WTC11 (cell line): ENCODE measurements around the gene ADGRB3. TPM values are rescaled to one million over a fixed set of nuclear protein-coding genes. Genes with fewer than 3 reads are reported as not detected.

Source experiments
- ATAC-seq: fragments of 200-7000 bp; cut with Tn5 transposase; 2 replicates; pipeline ENCODE4 v1.10.0; 2021; ENCODE audit warnings: mild to moderate bottlenecking, moderate library complexity
- CTCF ChIA-PET: fragments of 300-600 bp; sonication (Branson Sonifier 250); formaldehyde crosslinking; loops from one replicate; lab custom pipeline; 2021; ENCODE audit warnings: antibody characterized with exemption; lab: Charles Lee
- POLR2A ChIA-PET: fragments of 350-600 bp; sonication (Branson Sonifier 250); formaldehyde crosslinking; loops from one replicate; lab custom pipeline; 2021; ENCODE audit warnings: antibody characterized with exemption; lab: Charles Lee
- DNase-seq: peaks from one replicate; pipeline ENCODE4 v3.0.0; 2021; ENCODE audit warnings: low spot score
- H3K27ac Mint-ChIP-seq: 2 replicates; pipeline ENCODE4 v1.8.0; 2021; ENCODE audit warnings: mixed read lengths
- H3K27me3 Mint-ChIP-seq: 2 replicates; pipeline ENCODE4 v1.8.0; 2021; ENCODE audit warnings: low read depth, mild to moderate bottlenecking, moderate library complexity, mixed read lengths
- H3K36me3 Mint-ChIP-seq: 2 replicates; pipeline ENCODE4 v1.8.0; 2021; ENCODE audit warnings: mixed read lengths
- H3K4me1 Mint-ChIP-seq: 2 replicates; pipeline ENCODE4 v1.8.0; 2022; ENCODE audit warnings: mixed read lengths
- H3K4me3 Mint-ChIP-seq: 2 replicates; pipeline ENCODE4 v1.8.0; 2021; ENCODE audit warnings: mild to moderate bottlenecking, moderate library complexity, mixed read lengths
- H3K9me3 Mint-ChIP-seq: 2 replicates; pipeline ENCODE4 v1.8.0; 2021; ENCODE audit warnings: mixed read lengths
- ATF1 ChIP-seq: sonication (generic); formaldehyde crosslinking; IDR thresholded peaks from 2 replicates; pipeline ENCODE4 v1.8.1; 2023; ENCODE audit warnings: mild to moderate bottlenecking, moderate library complexity, missing genetic modification reagents
- CREM ChIP-seq: sonication (generic); formaldehyde crosslinking; IDR thresholded peaks from 2 replicates; pipeline ENCODE4 v1.8.1; 2022; ENCODE audit warnings: mild to moderate bottlenecking, missing genetic modification reagents, moderate library complexity
- ELF4 ChIP-seq: sonication (generic); formaldehyde crosslinking; IDR thresholded peaks from 2 replicates; pipeline ENCODE4 v1.8.1; 2022; ENCODE audit warnings: low read depth, mild to moderate bottlenecking, moderate library complexity, missing genetic modification reagents
- EMX1 ChIP-seq: fragments of 250-450 bp; sonication (Bioruptor Pico); IDR thresholded peaks from 2 replicates; pipeline ENCODE4 v1.8.0; 2021; ENCODE audit warnings: mild to moderate bottlenecking
- FOXK1 ChIP-seq: sonication (generic); formaldehyde crosslinking; IDR thresholded peaks from 2 replicates; pipeline ENCODE4 v1.8.0; 2022; ENCODE audit warnings: mild to moderate bottlenecking, moderate library complexity, missing genetic modification reagents
- GTF2I ChIP-seq: fragments of 250-450 bp; sonication (Bioruptor Pico); conservative IDR thresholded peaks from 2 replicates; pipeline ENCODE4 v1.4.0; 2021; ENCODE audit warnings: mild to moderate bottlenecking
- ZMAT4 ChIP-seq: fragments of 250-450 bp; sonication (Bioruptor Pico); IDR thresholded peaks from 2 replicates; pipeline ENCODE4 v1.9.0; 2021; ENCODE audit warnings: mild to moderate bottlenecking
- ZNF219 ChIP-seq: sonication (generic); formaldehyde crosslinking; IDR thresholded peaks from 2 replicates; pipeline ENCODE4 v1.8.0; 2023; ENCODE audit warnings: missing genetic modification reagents, mild to moderate bottlenecking, borderline replicate concordance
- ZNF396 ChIP-seq: fragments of 250-450 bp; sonication (Bioruptor Pico); IDR thresholded peaks from 2 replicates; pipeline ENCODE4 v1.8.0; 2021; ENCODE audit warnings: mild to moderate bottlenecking, moderate library complexity, borderline replicate concordance
- total RNA-seq: library from RNA; stranded (reverse); gene quantifications from 3 replicates; pipeline ENCODE4 v1.2.3, GENCODE V29; 2021
- TF ChIP-seq, protein P1 (sequence below): fragments of 200-600 bp; IDR thresholded peaks from 2 replicates; pipeline ENCODE4 v1.8.0; 2022; ENCODE audit warnings: antibody characterized with exemption
- TF ChIP-seq, protein P2 (sequence below): sonication (generic); formaldehyde crosslinking; IDR thresholded peaks from 2 replicates; pipeline ENCODE4 v1.8.0; 2023; ENCODE audit warnings: missing genetic modification reagents
- TF ChIP-seq, protein P3 (sequence below): fragments of 250-450 bp; sonication (Bioruptor Pico); IDR thresholded peaks from 2 replicates; pipeline ENCODE4 v1.8.0; 2021; ENCODE audit warnings: mild to moderate bottlenecking
- TF ChIP-seq, protein P4 (sequence below): sonication (generic); formaldehyde crosslinking; IDR thresholded peaks from 2 replicates; pipeline ENCODE4 v1.8.1; 2023; ENCODE audit warnings: mild to moderate bottlenecking, missing genetic modification reagents, borderline replicate concordance
- TF ChIP-seq, protein P5 (sequence below): sonication (generic); formaldehyde crosslinking; IDR thresholded peaks from 2 replicates; pipeline ENCODE4 v1.8.0; 2023; ENCODE audit warnings: mild to moderate bottlenecking, missing genetic modification reagents
- TF ChIP-seq, protein P6 (sequence below): sonication (generic); formaldehyde crosslinking; IDR thresholded peaks from 2 replicates; pipeline ENCODE4 v1.8.1; 2023; ENCODE audit warnings: mild to moderate bottlenecking, missing genetic modification reagents

Gene ADGRB3
- total RNA-seq, 1 experiment from 2014 or later = 1.9 TPM

- POLR2A ChIA-PET = no interaction called here
- DNase-seq (no peak), ATAC-seq (no peak)
- Mint-ChIP-seq H3K36me3 (peaks cover 20% of the 10 kb centered on the region), H3K4me1 (no peaks in the 10 kb centered on the region), H3K27ac (no peak overlapping the region), H3K4me3 (no peak overlapping the region), H3K9me3 (peaks cover 45% of the 10 kb centered on the region), H3K27me3 (no peaks in the 10 kb centered on the region)
- TF ChIP-seq, protein P1, sequence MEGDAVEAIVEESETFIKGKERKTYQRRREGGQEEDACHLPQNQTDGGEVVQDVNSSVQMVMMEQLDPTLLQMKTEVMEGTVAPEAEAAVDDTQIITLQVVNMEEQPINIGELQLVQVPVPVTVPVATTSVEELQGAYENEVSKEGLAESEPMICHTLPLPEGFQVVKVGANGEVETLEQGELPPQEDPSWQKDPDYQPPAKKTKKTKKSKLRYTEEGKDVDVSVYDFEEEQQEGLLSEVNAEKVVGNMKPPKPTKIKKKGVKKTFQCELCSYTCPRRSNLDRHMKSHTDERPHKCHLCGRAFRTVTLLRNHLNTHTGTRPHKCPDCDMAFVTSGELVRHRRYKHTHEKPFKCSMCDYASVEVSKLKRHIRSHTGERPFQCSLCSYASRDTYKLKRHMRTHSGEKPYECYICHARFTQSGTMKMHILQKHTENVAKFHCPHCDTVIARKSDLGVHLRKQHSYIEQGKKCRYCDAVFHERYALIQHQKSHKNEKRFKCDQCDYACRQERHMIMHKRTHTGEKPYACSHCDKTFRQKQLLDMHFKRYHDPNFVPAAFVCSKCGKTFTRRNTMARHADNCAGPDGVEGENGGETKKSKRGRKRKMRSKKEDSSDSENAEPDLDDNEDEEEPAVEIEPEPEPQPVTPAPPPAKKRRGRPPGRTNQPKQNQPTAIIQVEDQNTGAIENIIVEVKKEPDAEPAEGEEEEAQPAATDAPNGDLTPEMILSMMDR = no peak
- TF ChIP-seq ZMAT4 (no peak), GTF2I (CRISPR knock-in tag) (no peak), ATF1 (CRISPR knock-in tag) (no peak), CREM (CRISPR knock-in tag) (no peak), EMX1 (CRISPR knock-in tag) (no peak), ZNF219 (CRISPR knock-in tag) (no peak), FOXK1 (CRISPR knock-in tag) (no peak), ZNF396 (CRISPR knock-in tag) (no peak), ELF4 (CRISPR knock-in tag) (no peak)
- TF ChIP-seq, protein P2, sequence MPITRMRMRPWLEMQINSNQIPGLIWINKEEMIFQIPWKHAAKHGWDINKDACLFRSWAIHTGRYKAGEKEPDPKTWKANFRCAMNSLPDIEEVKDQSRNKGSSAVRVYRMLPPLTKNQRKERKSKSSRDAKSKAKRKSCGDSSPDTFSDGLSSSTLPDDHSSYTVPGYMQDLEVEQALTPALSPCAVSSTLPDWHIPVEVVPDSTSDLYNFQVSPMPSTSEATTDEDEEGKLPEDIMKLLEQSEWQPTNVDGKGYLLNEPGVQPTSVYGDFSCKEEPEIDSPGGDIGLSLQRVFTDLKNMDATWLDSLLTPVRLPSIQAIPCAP (CRISPR knock-in tag) = no peak
- TF ChIP-seq, protein P3, sequence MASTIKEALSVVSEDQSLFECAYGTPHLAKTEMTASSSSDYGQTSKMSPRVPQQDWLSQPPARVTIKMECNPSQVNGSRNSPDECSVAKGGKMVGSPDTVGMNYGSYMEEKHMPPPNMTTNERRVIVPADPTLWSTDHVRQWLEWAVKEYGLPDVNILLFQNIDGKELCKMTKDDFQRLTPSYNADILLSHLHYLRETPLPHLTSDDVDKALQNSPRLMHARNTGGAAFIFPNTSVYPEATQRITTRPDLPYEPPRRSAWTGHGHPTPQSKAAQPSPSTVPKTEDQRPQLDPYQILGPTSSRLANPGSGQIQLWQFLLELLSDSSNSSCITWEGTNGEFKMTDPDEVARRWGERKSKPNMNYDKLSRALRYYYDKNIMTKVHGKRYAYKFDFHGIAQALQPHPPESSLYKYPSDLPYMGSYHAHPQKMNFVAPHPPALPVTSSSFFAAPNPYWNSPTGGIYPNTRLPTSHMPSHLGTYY (CRISPR knock-in tag) = no peak
- TF ChIP-seq, protein P4, sequence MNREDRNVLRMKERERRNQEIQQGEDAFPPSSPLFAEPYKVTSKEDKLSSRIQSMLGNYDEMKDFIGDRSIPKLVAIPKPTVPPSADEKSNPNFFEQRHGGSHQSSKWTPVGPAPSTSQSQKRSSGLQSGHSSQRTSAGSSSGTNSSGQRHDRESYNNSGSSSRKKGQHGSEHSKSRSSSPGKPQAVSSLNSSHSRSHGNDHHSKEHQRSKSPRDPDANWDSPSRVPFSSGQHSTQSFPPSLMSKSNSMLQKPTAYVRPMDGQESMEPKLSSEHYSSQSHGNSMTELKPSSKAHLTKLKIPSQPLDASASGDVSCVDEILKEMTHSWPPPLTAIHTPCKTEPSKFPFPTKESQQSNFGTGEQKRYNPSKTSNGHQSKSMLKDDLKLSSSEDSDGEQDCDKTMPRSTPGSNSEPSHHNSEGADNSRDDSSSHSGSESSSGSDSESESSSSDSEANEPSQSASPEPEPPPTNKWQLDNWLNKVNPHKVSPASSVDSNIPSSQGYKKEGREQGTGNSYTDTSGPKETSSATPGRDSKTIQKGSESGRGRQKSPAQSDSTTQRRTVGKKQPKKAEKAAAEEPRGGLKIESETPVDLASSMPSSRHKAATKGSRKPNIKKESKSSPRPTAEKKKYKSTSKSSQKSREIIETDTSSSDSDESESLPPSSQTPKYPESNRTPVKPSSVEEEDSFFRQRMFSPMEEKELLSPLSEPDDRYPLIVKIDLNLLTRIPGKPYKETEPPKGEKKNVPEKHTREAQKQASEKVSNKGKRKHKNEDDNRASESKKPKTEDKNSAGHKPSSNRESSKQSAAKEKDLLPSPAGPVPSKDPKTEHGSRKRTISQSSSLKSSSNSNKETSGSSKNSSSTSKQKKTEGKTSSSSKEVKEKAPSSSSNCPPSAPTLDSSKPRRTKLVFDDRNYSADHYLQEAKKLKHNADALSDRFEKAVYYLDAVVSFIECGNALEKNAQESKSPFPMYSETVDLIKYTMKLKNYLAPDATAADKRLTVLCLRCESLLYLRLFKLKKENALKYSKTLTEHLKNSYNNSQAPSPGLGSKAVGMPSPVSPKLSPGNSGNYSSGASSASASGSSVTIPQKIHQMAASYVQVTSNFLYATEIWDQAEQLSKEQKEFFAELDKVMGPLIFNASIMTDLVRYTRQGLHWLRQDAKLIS = no peak
- TF ChIP-seq, protein P5, sequence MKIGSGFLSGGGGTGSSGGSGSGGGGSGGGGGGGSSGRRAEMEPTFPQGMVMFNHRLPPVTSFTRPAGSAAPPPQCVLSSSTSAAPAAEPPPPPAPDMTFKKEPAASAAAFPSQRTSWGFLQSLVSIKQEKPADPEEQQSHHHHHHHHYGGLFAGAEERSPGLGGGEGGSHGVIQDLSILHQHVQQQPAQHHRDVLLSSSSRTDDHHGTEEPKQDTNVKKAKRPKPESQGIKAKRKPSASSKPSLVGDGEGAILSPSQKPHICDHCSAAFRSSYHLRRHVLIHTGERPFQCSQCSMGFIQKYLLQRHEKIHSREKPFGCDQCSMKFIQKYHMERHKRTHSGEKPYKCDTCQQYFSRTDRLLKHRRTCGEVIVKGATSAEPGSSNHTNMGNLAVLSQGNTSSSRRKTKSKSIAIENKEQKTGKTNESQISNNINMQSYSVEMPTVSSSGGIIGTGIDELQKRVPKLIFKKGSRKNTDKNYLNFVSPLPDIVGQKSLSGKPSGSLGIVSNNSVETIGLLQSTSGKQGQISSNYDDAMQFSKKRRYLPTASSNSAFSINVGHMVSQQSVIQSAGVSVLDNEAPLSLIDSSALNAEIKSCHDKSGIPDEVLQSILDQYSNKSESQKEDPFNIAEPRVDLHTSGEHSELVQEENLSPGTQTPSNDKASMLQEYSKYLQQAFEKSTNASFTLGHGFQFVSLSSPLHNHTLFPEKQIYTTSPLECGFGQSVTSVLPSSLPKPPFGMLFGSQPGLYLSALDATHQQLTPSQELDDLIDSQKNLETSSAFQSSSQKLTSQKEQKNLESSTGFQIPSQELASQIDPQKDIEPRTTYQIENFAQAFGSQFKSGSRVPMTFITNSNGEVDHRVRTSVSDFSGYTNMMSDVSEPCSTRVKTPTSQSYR (CRISPR knock-in tag) = no peak
- TF ChIP-seq, protein P6, sequence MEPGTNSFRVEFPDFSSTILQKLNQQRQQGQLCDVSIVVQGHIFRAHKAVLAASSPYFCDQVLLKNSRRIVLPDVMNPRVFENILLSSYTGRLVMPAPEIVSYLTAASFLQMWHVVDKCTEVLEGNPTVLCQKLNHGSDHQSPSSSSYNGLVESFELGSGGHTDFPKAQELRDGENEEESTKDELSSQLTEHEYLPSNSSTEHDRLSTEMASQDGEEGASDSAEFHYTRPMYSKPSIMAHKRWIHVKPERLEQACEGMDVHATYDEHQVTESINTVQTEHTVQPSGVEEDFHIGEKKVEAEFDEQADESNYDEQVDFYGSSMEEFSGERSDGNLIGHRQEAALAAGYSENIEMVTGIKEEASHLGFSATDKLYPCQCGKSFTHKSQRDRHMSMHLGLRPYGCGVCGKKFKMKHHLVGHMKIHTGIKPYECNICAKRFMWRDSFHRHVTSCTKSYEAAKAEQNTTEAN = no peak
- CTCF ChIA-PET = no interaction called here
Observed at GRCh38 chr6:69145062-69145461, 510.0 kb downstream of the ADGRB3 start.
